Hindlimb muscle (tissue), 1 donor: Measurements from ENCODE around the gene TCIRG1. TPM values are rescaled to one million over a fixed set of nuclear protein-coding genes. Genes with fewer than 3 reads are reported as not detected.

Experiments
- DNase-seq: peaks from one replicate; pipeline ENCODE4 v3.0.0-alpha.2; 2013
- polyA plus RNA-seq: library from polyadenylated mRNA; unstranded; fragments of 120-200 nt; gene quantifications from one replicate; pipeline ENCODE4 v1.2.1, GENCODE V29; 2013; ENCODE audit not compliant: insufficient read length

The TCIRG1 gene
- polyA plus RNA-seq, 1 donor, result 27.8 TPM

DNA sequence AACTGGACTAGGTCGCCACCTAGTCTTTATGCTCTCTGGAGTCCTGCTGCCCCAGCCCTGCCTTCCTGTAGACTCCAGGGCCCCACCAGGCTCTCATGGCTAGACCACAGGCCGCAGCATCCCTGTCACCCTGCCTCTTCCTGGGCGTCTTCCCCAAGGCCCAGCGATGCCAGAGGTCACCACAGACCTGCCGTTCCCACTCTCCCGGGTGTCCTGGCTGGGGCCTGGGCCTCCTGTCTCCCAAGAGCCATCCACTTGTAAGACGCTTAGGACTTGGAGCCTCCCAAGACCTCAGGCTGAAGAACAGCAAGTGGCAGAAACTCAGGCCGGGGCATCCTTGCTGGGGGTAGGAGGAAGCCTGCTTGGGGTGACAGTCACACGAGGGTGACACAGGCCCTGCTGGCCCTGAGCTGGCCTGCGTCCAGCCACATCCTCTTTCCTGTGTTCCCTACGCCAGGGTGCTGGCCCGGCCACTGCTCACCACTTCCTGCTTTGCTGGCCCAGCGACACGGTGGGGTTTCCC lies 2.0 kb upstream of the TCIRG1 start:
- DNase-seq, result no peak

GRCh38 chr11:68037411-68038225 lies 1.2 kb upstream of the TCIRG1 start:
- DNase-seq, result no peak

- no peak for DNase-seq
Measured at GRCh38 chr11:68038226-68038717, 553 bp upstream of the TCIRG1 start.

DNA sequence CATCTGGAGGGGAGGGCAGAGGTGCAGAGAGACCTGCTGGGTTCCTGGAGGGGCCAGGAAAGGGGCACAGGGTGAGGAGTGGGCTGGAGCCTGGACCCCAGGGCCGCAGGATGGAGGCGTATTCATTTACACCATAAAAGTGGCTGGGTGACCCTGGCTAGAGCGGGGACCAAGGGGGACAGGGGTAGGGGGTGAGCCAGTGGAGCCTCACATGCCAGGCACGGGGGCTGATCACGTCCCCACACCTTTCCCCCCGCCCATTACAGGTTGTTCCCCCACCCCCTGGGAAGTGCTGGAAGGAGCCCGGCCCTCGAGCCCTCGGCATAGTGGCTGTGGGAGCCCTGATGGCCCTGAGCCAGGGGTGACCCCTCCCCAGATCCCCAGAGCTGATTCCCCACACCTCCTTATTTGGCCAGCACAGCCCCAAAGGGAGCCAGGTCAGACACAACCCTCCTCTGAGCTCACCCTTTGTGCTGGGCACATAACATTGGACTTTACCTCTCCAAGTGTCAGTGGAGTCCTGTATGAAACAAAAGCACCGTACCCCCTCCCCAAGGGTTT lies 781 bp downstream of the TCIRG1 start:
- no peak for DNase-seq

DNA sequence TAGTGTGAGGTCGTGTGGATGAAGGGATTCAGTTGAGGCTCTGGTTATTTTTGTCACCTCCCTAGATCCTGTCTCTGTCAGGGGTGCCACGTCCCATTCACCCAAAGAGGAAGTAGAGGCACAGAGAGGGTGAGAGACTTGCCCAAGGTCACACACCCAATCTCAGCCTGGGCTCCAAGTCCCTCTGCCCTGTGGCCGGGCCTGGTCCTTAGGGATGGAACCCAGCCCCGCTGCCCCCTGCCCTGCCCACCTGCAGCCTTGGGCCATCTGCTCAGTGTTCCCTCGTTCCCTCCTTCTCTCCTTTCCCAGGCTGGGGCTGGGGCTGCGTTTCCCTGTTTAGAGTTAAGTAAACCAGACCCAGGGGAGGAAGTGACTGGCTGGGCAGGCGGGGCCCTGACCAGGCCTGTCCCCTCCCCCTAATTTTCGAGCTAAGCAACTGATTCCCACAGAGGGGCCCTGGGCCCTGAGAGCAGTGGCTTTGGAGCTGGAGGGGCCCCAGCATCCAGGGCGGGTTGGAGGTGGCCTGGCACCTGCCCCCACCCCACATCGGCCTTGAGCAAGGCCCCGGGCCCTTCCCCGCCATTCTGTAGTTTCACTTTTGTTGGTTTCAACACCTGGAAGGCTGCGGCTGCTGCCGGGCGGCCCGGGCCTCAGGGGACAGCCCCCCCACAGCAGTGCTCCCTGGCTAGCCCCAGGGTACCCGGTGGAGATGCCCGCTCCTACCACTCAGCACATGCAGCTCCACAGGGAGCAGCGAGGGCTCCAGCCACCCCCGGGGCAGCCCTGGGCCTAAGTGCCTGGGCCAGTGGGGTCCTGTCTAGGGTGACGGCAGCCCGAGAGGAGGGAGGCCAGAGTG lies 1.5 kb downstream of the TCIRG1 start:
- DNase-seq, result peak; percentile 74

- no peak for DNase-seq
Measured at GRCh38 chr11:68040957-68041591, 2.2 kb downstream of the TCIRG1 start.

DNA sequence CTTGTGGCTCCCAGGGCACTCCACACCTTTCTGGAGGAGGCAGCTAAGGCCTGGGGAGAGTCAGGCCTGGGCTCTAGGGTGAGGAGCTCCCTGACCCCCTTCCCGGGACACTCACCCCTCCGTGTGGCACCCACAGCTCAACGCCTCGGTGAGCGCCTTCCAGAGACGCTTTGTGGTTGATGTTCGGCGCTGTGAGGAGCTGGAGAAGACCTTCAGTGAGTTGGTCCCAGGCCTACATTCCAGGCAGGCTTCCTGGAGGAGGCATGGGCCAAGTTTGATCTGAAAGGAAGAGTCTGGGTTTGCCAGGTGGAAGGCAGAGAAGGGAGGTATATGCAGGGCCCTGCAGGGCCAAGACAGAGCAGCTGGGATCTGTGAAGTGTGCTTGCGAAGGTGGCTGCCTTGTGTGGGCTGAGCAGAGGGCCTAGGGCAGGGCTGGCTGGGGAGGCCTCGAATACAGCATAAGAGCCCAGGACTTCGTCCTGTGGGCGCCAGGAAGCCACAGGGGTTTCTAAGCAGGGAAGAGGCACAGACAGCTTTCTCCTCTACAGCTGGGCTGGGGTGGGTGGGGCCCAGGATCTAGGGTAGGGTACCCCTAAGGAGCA lies 2.9 kb downstream of the TCIRG1 start:
- DNase-seq, result no peak

DNA sequence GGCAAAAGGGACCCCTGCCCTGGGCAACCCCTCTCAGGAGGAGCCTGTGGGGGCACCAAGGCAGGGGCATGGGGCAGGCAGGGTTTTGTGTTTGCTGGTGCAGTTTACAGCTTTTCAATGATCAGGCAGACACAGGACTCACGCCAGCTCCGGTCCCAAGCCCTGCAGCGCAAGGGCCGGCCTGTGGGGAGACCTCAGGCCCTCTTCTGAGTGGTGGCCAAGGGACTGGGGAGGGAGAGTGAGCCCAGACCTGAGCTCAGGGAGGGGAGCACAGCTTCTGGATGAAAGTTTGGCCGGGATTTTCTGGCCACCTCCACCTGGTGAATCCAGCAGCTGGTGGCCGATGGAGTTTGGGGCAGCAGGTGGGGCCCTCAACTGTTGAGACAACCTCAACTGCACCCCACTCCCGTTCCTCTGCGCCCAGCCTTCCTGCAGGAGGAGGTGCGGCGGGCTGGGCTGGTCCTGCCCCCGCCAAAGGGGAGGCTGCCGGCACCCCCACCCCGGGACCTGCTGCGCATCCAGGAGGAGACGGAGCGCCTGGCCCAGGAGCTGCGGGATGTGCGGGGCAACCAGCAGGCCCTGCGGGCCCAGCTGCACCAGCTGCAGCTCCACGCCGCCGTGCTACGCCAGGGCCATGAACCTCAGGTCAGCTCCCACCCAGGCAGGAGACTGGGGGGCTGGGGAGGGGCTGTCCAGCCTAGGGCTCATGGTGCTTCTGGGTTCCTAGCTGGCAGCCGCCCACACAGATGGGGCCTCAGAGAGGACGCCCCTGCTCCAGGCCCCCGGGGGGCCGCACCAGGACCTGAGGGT lies 3.6 kb downstream of the TCIRG1 start:
- no peak for DNase-seq

DNA sequence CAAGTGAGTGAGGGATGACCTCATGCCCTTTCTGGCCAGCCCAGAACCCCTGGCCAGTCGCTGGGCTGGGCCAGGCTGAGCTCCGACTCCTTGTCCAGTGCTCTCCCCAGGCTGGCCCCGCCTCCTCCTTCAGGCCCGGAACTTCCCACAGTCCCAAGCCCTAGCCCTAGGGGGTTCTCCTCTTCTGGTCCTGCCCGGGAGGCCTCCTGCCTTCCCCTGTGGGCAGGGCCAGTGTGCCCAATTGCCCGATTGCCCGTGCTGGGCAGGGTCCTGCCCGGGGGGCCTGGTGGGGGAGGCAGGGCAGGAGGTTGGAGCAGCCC lies 4.2 kb downstream of the TCIRG1 start:
- no peak for DNase-seq

GRCh38 chr11:68043349-68044144 lies 4.7 kb downstream of the TCIRG1 start:
- no peak for DNase-seq

DNA sequence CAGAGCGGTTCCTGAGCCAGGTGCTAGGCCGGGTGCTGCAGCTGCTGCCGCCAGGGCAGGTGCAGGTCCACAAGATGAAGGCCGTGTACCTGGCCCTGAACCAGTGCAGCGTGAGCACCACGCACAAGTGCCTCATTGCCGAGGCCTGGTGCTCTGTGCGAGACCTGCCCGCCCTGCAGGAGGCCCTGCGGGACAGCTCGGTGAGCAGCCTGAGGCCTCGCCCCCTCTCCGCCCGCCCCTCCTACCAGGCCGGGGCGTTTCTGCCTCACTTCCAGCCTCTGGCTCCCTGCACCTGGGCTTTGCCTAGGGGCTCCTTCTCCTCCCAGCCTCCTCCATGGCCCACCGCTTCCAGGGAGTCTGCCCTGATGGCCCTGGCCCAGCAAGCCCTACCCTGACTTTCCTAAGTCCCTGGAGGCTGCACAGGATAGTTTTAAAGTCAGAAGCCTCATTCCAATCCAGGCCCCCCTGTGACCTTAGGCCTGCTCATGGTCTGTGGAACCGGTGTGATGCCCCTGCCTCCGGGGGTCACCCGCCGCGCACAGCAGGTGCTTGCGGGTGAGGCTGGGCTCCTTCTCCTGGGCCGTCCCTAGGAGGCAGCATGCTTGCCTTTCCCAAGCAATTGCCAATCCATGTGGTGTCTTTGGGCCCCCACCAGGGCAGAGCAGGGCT lies 5.5 kb downstream of the TCIRG1 start:
- no peak for DNase-seq

GRCh38 chr11:68044898-68045351 lies 6.1 kb downstream of the TCIRG1 start:
- DNase-seq, result no peak

DNA sequence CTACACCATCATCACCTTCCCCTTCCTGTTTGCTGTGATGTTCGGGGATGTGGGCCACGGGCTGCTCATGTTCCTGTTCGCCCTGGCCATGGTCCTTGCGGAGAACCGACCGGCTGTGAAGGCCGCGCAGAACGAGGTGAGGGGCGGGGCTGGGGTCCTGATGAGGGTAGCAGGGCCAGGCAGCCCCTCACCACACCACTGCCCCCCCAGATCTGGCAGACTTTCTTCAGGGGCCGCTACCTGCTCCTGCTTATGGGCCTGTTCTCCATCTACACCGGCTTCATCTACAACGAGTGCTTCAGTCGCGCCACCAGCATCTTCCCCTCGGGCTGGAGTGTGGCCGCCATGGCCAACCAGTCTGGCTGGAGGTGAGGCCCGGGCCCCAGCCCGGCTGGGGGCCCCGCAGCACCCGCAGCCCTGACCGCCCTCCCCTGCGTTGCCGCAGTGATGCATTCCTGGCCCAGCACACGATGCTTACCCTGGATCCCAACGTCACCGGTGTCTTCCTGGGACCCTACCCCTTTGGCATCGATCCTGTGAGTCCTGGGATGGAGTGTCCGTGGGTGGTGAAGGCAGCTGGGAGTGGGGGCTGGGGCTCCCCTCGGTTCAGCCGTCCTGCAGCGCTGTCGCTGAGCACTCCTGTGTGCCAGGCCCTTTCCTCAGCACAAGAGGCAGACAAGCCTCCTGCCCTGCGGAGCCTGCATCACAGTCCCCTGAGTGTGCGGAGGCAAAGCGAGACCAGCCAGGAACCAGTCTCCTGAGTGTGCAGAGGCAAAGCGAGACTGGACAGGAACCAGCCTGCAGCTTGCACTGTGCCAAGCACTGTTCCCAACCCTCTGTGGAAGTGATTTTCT lies 8.8 kb downstream of the TCIRG1 start:
- no peak for DNase-seq

DNA sequence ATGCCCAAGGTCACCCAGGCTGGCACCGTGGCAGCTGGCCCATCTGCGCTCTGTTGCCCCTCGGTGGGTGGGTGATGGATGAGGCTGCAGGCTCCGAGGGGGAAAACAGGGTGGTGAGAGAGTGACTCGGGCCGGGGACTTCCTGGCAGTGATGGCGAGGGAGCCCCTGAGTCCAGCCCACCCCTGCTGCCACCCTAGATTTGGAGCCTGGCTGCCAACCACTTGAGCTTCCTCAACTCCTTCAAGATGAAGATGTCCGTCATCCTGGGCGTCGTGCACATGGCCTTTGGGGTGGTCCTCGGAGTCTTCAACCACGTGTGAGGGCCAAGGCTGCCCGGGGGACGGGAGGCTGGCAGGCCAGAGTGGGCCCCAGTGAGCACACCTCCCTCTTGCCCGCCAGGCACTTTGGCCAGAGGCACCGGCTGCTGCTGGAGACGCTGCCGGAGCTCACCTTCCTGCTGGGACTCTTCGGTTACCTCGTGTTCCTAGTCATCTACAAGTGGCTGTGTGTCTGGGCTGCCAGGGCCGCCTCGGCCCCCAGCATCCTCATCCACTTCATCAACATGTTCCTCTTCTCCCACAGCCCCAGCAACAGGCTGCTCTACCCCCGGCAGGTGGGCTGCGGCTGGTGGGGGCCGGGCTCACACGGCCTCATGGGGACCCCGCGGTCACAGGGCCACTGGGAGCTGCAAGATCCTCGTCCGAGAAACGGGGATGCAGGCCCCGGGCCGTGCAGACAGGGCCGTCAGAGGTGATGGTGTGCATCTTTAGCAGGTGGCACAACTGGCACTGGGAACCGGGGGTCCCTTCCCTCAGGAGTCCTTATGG lies 10.1 kb downstream of the TCIRG1 start:
- no peak for DNase-seq

DNA sequence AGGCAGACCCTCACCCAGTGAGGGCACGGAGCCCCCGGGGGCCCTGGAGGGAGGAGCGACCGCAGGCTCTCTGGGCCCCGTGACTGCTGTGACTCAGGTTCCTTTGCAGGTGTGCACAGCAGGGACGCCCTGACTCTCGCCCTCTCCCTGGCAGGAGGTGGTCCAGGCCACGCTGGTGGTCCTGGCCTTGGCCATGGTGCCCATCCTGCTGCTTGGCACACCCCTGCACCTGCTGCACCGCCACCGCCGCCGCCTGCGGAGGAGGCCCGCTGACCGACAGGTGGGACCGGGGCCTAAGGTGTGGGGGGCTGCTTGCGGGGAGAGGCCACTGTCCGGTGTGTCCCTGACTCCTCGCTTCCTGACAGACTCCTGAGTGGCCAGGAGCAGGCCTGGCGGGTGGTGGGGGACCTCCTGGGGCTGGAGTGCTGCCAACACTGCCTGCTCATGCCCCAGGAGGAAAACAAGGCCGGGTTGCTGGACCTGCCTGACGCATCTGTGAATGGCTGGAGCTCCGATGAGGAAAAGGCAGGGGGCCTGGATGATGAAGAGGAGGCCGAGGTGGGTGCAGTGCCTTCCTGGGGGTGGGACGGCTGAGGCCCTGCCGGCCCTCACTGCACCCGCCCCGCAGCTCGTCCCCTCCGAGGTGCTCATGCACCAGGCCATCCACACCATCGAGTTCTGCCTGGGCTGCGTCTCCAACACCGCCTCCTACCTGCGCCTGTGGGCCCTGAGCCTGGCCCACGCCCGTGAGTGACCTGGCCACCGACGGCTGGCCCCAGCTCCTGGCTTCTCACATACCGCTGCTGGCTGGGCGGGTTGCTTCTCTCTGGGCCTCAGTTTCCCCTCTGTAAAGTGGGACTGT lies 10.9 kb downstream of the TCIRG1 start:
- DNase-seq, result no peak

GRCh38 chr11:68050371-68050841 lies 11.6 kb downstream of the TCIRG1 start:
- no peak for DNase-seq
